ENCODE results near the gene MEIS3.
"Not testable (repeated sequence)": the region's sequence is repeated elsewhere in the genome, so short reads cannot be mapped to it uniquely, and the experiment has no call there.

Gene MEIS3

GRCh38 chr19:47415953-47416642 is 3.2 kb downstream of the MEIS3 start:
- no peak for DNase-seq (ENCODE audit: low spot score)

GRCh38 chr19:47414469-47414868 is 4.9 kb downstream of the MEIS3 start:
- DNase-seq (ENCODE audit: low spot score) = no peak

- no peak for DNase-seq (ENCODE audit: low spot score)
Observed at GRCh38 chr19:47413941-47414340, 5.4 kb downstream of the MEIS3 start.

- DNase-seq (ENCODE audit: low spot score) = not testable (repeated sequence)
Observed at GRCh38 chr19:47411696-47412095, 7.6 kb downstream of the MEIS3 start.

- DNase-seq (ENCODE audit: low spot score) = no peak
Observed at GRCh38 chr19:47411101-47411500, 8.2 kb downstream of the MEIS3 start.

GRCh38 chr19:47408156-47408938 is 11.0 kb downstream of the MEIS3 start:
- DNase-seq (ENCODE audit: low spot score) = no peak

GRCh38 chr19:47407417-47407774 is 11.9 kb downstream of the MEIS3 start:
- no peak for DNase-seq (ENCODE audit: low spot score)

GRCh38 chr19:47406711-47407416 is 12.5 kb downstream of the MEIS3 start:
- DNase-seq (ENCODE audit: low spot score) = peak; percentile 79

- DNase-seq (ENCODE audit: low spot score) = no peak
Observed at GRCh38 chr19:47405854-47406417, 13.4 kb downstream of the MEIS3 start.

GRCh38 chr19:47405197-47405550 is 14.2 kb downstream of the MEIS3 start:
- no peak for DNase-seq (ENCODE audit: low spot score)

- no peak for DNase-seq (ENCODE audit: low spot score)
Observed at GRCh38 chr19:47404334-47405196, 14.8 kb downstream of the MEIS3 start.

GRCh38 chr19:47402504-47402903 is 16.8 kb downstream of the MEIS3 start:
- DNase-seq (ENCODE audit: low spot score) = no peak

GRCh38 chr19:47398707-47399597 is 20.4 kb downstream of the MEIS3 start:
- DNase-seq (ENCODE audit: low spot score) = no peak

GRCh38 chr19:47391510-47392223 is 27.7 kb downstream of the MEIS3 start:
- peak; percentile 85 for DNase-seq (ENCODE audit: low spot score)

- DNase-seq (ENCODE audit: low spot score) = no peak
Observed at GRCh38 chr19:47390533-47391488, 28.5 kb downstream of the MEIS3 start.

GRCh38 chr19:47389150-47389556 is 30.2 kb downstream of the MEIS3 start:
- DNase-seq (ENCODE audit: low spot score) = no peak

GRCh38 chr19:47388721-47389120 is 30.6 kb downstream of the MEIS3 start:
- DNase-seq (ENCODE audit: low spot score) = not testable (repeated sequence)

- not testable (repeated sequence) for DNase-seq (ENCODE audit: low spot score)
Observed at GRCh38 chr19:47387623-47388022, 31.7 kb downstream of the MEIS3 start.

- not testable (repeated sequence) for DNase-seq (ENCODE audit: low spot score)
Observed at GRCh38 chr19:47386582-47386981, 32.7 kb downstream of the MEIS3 start.
